Pulmonary artery endothelial cell (primary cell): Measurements from ENCODE around the gene PYY. TPM values are rescaled to one million over a fixed set of nuclear protein-coding genes. Genes with fewer than 3 reads are reported as not detected.

Experiments used
- DNase-seq: peaks from one replicate; pipeline ENCODE4 v3.0.0-alpha.2; 2011; ENCODE audit warnings: low read depth, low spot score
- total RNA-seq: library from RNA; depleted of rRNA; stranded (reverse); fragments of >200 nt; gene quantifications from 2 replicates; pipeline ENCODE4 v1.2.3, GENCODE V29; 2014

PYY gene
- total RNA-seq, 1 donor from 2014 or later = not detected

- DNase-seq = no peak
These were observed 37.4 kb downstream of the PYY start for GRCh38 chr17:43916385-43916784.

DNA sequence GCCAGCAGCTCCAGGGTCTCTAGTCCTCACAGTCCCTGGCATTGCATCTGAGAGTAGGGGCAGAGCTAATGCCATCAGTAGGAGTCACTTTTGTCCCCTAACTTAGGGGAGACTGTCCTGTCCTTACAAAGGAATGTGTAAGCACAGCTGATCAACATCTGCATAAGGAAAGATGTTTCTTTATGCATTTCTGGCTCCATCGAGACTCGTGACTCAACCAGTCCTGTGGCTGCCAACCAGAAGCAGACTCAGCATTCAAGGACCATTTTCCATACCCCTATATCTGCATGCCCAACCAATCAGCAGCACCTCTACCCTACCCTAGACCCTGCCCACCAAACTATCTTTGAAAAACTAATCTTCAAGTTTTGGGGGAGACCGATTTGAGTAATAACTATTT lies 38.2 kb downstream of the PYY start:
- DNase-seq = no peak

DNA sequence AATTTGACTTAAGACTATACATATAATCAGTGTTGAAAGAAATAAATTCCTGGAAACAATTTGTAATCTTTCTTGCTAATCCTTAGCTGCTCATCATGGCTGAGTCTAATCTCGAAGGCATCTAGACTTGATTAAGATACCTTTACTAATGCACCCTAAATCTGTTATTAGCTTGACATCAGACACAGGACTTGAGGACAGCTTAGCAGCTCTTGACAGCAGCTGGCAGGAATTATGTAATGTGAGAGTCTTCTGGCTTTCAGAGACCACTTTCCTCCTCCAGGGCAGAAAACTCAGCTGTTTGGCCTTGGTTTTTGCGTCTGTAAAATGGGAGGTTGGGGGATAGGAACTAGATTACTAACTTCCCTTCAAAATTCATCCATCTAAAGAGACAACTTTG lies 39.3 kb downstream of the PYY start:
- no peak for DNase-seq

DNA sequence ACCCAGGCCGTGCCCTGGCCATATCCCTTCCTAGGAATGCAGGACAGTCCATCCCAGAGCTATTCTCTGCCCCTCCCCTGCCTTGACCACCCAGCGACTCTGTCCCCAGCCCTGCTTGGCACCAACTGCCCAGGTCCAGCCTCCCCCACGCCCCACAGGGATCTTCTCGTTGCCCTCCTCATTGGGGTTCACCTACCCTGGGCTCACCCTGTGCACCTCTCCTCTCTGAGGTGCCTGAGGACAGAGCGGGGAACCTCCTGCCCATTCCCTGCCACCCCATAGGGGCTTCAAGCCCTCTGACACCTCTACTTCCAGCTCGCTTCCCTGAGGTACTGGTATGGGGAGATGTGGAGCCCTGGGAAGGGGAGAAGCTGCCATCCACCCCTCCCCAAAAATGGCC lies 40.2 kb downstream of the PYY start:
- no peak for DNase-seq

- DNase-seq = no peak
These were observed 41.0 kb downstream of the PYY start for GRCh38 chr17:43912635-43913304.

GRCh38 chr17:43911904-43912303 lies 41.8 kb downstream of the PYY start:
- no peak for DNase-seq

DNA sequence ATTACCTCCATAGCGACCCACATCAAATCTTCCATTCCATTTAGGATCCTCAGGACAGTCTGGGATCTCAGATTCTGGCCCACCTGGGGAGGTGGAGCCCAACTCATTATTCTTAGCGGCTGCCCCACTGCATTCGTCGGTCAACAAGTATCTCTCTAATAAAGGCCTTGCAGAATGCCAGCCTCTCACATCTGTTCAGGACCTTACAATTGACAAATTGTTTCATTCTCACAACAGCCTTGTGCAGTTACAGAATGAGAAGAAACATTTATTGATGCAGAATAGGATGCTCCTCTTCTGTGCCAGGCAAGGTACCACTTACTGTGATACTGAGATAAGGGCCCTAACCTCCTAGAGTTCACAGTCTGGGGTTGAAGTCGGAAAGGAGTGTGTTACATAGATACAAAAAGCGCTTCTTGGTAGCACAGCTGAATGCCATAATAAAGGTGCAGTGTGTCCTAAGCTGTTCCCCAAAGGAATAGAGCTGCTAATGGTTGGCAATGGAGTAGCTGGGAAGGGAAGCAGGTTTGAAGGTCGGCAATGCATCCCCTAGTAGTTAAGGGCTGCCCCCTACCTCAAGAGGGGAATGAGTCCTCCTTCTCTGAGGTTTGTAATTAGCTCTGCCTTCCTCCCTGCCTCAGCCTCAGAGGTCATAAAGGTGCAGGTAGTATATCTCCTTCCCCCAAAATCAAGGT lies 44.1 kb downstream of the PYY start:
- no peak for DNase-seq

DNA sequence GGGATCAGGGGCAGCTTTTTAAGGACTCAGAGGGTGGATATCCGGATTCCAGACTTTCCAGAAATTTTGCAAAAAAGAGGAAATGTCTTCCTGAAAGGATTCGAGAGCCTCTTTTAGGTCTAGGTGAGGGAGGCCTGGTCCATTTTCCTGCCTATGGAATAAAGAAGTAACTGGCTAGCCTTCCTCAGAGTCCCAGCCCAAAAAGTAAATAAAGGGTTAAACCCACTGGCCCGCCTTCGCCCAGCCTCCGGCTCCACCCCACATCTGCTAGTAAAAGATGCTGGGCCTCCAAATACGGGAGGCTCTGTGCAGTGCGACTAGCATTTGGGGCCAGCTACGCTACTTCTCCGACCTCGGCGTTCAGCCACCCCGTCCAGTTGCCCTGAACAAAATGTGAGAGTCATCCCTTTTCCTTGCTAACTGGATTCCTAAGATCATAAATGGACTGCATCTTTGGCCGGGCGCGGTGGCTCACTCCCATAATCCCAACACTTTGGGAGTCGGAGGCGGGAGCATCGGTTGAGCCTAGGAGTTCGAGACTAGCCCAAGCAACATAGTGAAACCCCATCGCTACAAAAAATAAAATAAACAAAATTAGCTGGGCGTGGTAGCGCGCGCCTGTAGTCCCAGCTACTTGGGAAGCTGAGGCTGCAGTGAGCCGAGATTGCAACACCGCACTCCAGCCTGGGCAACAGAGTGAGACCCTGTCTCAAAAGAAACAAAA lies 45.6 kb downstream of the PYY start:
- no peak for DNase-seq

- no peak for DNase-seq
These were observed 46.2 kb downstream of the PYY start, which contains the start of gene MPP2 for GRCh38 chr17:43907425-43907981. Gene MPP2 (minus strand): TSS chr17:43907536. CDS start chr17:43904460, 3,076 bp downstream.

- DNase-seq = no peak
These were observed 46.8 kb downstream of the PYY start for GRCh38 chr17:43906951-43907424.

DNA sequence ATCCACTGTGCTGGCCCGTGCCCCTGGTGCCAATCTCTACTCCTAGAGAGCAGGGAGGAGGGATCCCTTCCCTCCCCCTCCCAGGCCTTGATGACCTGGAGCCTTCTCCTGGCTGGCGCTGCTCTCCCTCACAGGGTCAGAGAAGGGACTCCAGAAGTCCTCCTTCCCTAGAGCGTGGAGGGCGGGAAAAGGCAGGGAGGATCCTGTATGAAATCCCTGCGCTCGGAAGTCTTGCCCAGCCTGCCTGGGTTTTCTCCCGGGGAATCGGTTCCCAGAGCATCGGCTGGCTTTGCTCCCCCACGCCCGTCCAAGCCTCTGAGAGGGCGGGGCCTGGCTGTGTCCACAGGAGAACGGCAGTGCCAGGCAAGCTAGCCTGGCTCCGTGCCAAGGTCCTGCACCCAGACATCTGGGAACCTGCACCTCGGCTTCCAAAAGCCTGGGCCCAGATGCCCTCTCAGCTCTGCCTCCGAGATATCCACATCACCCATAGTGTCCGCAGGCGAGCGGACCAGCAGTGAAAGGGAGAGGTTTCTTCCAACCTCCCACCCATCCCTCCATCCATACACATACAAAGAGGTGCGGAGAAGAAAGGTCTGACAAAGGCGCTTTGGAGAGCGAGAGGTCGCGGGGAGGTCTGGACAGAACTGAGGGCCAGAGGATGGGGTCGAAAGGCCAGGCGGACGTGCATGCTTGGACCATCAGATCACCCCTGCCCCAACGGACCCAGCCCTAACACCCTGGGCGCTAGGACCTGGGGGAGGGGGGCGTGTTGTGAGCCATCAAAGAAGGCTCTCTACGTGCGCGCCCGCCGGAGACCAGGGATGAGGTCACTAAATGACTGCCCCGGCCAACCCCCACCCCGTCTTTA lies 47.5 kb downstream of the PYY start:
- no peak for DNase-seq

GRCh38 chr17:43905400-43905984 lies 48.2 kb downstream of the PYY start:
- DNase-seq = no peak

Other genes starting within 250 kb of the PYY start
- not detected in 2 replicates for gene SOST, start 195.1 kb downstream of the PYY start, total RNA-seq
- gene DUSP3, start 175.0 kb downstream of the PYY start, total RNA-seq = 51.6 and 64.0 TPM in 2 replicates
- under 0.01 TPM in 1 of 2 replicates, not detected in the other for gene CFAP97D1, start 173.5 kb downstream of the PYY start, total RNA-seq
- 9.8 and 10.2 TPM in 2 replicates for gene MPP3, start 120.8 kb downstream of the PYY start, total RNA-seq
- not detected in 2 replicates for gene CD300LG, start 106.8 kb downstream of the PYY start, total RNA-seq
- gene MPP2, start 46.4 kb downstream of the PYY start, total RNA-seq = 0.92 and 1.6 TPM in 2 replicates
- not detected in 2 replicates for gene PPY, start 11.5 kb downstream of the PYY start, total RNA-seq
- gene NAGS, start 50.7 kb upstream of the PYY start, total RNA-seq = 2.2 and 6.8 TPM in 2 replicates
- 79.5 and 101 TPM in 2 replicates for gene TMEM101, start 61.0 kb upstream of the PYY start, total RNA-seq
- 35.4 and 38.1 TPM in 2 replicates for gene LSM12, start 112.7 kb upstream of the PYY start, total RNA-seq
- gene G6PC3, start 116.8 kb upstream of the PYY start, total RNA-seq = 21.0 and 22.6 TPM in 2 replicates
- 27.1 and 31.6 TPM in 2 replicates for gene HDAC5, start 169.7 kb upstream of the PYY start, total RNA-seq
- gene HROB, start 188.0 kb upstream of the PYY start, total RNA-seq = 2.2 and 2.4 TPM in 2 replicates
- gene ASB16, start 216.8 kb upstream of the PYY start, total RNA-seq = not detected in 2 replicates
- 25.8 and 34.8 TPM in 2 replicates for gene TMUB2, start 233.0 kb upstream of the PYY start, total RNA-seq
- 41.1 and 50.1 TPM in 2 replicates for gene ATXN7L3, start 245.9 kb upstream of the PYY start, total RNA-seq